ENCODE results near the gene GFOD2.

GRCh38 chr16:67656344-67657016, 62.6 kb downstream of the GFOD2 start:
- TF ChIP-seq POLR2A (IDR thresholded peaks at IDR 0.05) (no peak), CTCF (IDR thresholded peaks at IDR 0.05) (no peak)
